Bronchial epithelial cell (primary cell): ENCODE results near the gene SH3BP4. TPM values are rescaled to one million over a fixed set of nuclear protein-coding genes. Genes with fewer than 3 reads are reported as not detected.
A peak's percentile ranks its signal among the peaks of the same experiment; 100 is the strongest.

Experiments
- DNase-seq: peaks from one replicate; pipeline ENCODE4 v3.0.0-alpha.2; 2010; ENCODE audit warnings: low read depth
- FAIRE-seq: peaks from 2 replicates; lab custom pipeline; 2011; peaks lifted over from hg19 to GRCh38; lab: Jason Lieb, UNC
- H3K27me3 ChIP-seq: 2 replicates; pipeline ENCODE4 v1.5.1; 2011; ENCODE audit warnings: low read length; ENCODE audit not compliant: control insufficient read depth, insufficient read depth
- H3K36me3 ChIP-seq: 2 replicates; pipeline ENCODE4 v1.5.1; 2011; ENCODE audit warnings: low read length; ENCODE audit not compliant: control insufficient read depth, insufficient read depth
- H3K4me3 ChIP-seq: 2 replicates; pipeline ENCODE4 v1.5.1; 2011; ENCODE audit warnings: mild to moderate bottlenecking, low read depth, low read length, control low read depth
- CTCF ChIP-seq: IDR thresholded peaks from 2 replicates; pipeline ENCODE4 v1.5.1; 2011; ENCODE audit warnings: mild to moderate bottlenecking, moderate library complexity, low read length, control low read depth, inconsistent platforms; ENCODE audit not compliant: insufficient read depth, severe bottlenecking
- total RNA-seq: library from RNA; depleted of rRNA; stranded (reverse); fragments of >200 nt; gene quantifications from 2 replicates; pipeline ENCODE4 v1.2.1, GENCODE V29; 2014

The SH3BP4 gene
- total RNA-seq, 1 donor from 2014 or later = 22.1 TPM

GRCh38 chr2:235030936-235031335 is 79.1 kb downstream of the SH3BP4 start:
- Histone ChIP-seq H3K4me3 (no peak overlapping the region), H3K36me3 (peaks cover 21% of the 10 kb centered on the region), H3K27me3 (no peaks in the 10 kb centered on the region)
- TF ChIP-seq CTCF = no peak
- FAIRE-seq = peak; percentile 55
- DNase-seq = no peak

DNA sequence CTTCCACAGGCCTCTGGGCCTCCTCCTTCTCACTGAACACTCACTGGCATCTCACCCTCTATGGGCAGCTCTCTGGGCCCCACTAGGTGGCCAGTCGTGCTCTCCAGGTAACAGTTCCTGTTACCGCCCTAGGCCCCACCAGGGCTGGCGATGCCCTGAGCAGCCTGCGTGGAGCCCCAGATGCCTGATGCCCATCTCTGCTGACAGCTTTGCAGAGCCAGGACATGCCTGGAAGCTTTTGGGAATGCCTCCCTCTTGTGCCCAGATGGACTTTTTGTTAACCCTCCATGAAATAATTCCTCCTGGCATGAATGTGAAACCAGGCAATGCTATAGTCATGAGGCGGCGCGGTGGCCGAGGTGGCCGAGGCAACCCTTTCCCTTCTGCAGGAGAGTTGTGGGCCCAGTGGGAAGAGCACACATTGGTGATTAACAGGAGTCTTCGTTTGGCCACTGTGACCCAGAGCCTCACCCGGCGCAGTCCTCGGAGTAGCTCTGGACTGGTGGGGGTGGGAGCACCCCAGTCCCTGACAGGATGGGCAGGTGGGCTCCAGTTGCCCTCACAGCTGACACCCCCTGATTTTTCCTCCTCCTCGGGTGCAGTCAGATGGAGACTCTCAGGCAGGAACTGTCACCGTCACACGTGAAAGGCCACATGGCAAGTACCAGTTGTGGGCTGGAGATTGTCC is 80.0 kb downstream of the SH3BP4 start:
- H3K4me3 ChIP-seq = no peak overlapping the region
- DNase-seq (no peak), FAIRE-seq (no peak)
- H3K36me3 ChIP-seq = peaks cover 22% of the 10 kb centered on the region
- TF ChIP-seq CTCF = no peak
- no peaks in the 10 kb centered on the region for H3K27me3 ChIP-seq

DNA sequence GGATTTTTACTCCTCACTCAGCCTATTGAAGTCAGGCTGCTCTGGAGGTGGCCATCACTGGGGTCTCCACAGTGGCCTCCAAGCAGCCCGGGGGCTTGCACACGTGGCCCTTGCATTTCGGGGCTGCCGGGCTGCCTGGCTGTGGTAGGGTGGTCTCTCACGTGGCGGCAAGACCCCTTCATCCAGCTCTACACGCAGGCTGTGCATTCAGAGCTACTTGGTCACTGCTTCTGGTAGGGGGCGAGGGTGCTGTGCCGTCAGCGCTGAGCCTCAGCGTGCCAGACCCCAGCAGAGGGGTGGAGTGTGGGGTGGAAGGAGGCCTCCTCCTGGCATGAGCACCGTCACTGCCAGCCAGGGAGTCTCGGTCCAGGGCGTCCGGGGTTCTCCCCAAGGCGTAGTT is 80.6 kb downstream of the SH3BP4 start:
- no peak for FAIRE-seq
- no peak for TF ChIP-seq CTCF
- H3K36me3 ChIP-seq = peaks cover 22% of the 10 kb centered on the region

GRCh38 chr2:235032949-235033348 is 81.1 kb downstream of the SH3BP4 start:
- Histone ChIP-seq H3K27me3 (no peaks in the 10 kb centered on the region), H3K36me3 (peaks cover 24% of the 10 kb centered on the region), H3K4me3 (no peak overlapping the region)
- TF ChIP-seq CTCF = no peak
- FAIRE-seq = no peak
- no peak for DNase-seq

More for the DNA sequence above, 80.6 kb downstream of the SH3BP4 start:
- Histone ChIP-seq H3K4me3 (no peak overlapping the region), H3K27me3 (no peaks in the 10 kb centered on the region)
- DNase-seq = no peak

GRCh38 chr2:235034265-235035118 is 82.7 kb downstream of the SH3BP4 start:
- FAIRE-seq (no peak), DNase-seq (no peak)
- H3K4me3 ChIP-seq = no peak overlapping the region
- TF ChIP-seq CTCF = no peak
- peaks cover 25% of the 10 kb centered on the region for H3K36me3 ChIP-seq
- H3K27me3 ChIP-seq = no peaks in the 10 kb centered on the region
